Spinal cord (tissue), 10 donors: ENCODE measurements around the gene AURKAIP1. TPM values are rescaled to one million over a fixed set of nuclear protein-coding genes. Genes with fewer than 3 reads are reported as not detected.
"Not testable (repeated sequence)": the region's sequence is repeated elsewhere in the genome, so short reads cannot be mapped to it uniquely, and the experiment has no call there.

Experiments used
- DNase-seq, 6 donors: peaks; one replicate each; pipeline versions ENCODE4 v3.0.0 to v3.0.0-alpha.2; 2013 to 2015; ENCODE audit warnings: low spot score in 6 of 6, low read depth in 4 of 6
- H3K27ac ChIP-seq: one replicate; pipeline ENCODE4 v1.5.1; 2013; ENCODE audit warnings: low read depth, low read length, control low read depth
- H3K27me3 ChIP-seq: one replicate; pipeline ENCODE4 v1.6.1; 2013; ENCODE audit warnings: low read length; ENCODE audit not compliant: control insufficient read depth, insufficient read depth
- H3K36me3 ChIP-seq: one replicate; pipeline ENCODE4 v1.6.1; 2013; ENCODE audit warnings: low read length; ENCODE audit not compliant: control insufficient read depth, insufficient read depth
- H3K4me1 ChIP-seq: one replicate; pipeline ENCODE4 v1.6.1; 2013; ENCODE audit warnings: low read length; ENCODE audit not compliant: control insufficient read depth, insufficient read depth
- H3K4me3 ChIP-seq: one replicate; pipeline ENCODE4 v1.5.1; 2013; ENCODE audit warnings: low read depth, low read length, control low read depth
- H3K9me3 ChIP-seq: one replicate; pipeline ENCODE4 v1.6.1; 2013; ENCODE audit warnings: low read length; ENCODE audit not compliant: control insufficient read depth, insufficient read depth
- WGBS: methylation state at CpG from one replicate; pipeline ENCODE4 v1.1.5; 2013; ENCODE audit warnings: missing lambda C conversion rate; ENCODE audit not compliant: insufficient coverage; 5-methylcytosine and 5-hydroxymethylcytosine counted together
- polyA plus RNA-seq, 2 donors: library from polyadenylated mRNA; unstranded; fragments of 120-200 nt; gene quantifications; one replicate each; pipeline ENCODE4 v1.2.1, GENCODE V29; 2013; ENCODE audit not compliant: insufficient read length in 2 of 2
- total RNA-seq, 2 donors: library from RNA; depleted of rRNA in 1 of 2; stranded (reverse); fragments of 120-200 nt in 1 of 2; fragments of >200 nt in 1 of 2; gene quantifications; one replicate each; pipeline versions ENCODE4 v1.2.3 to v1.2.4, GENCODE V29; 2013 to 2014
- donor health status: healthy.

AURKAIP1 gene
- total and polyA plus RNA-seq, 4 donors: 41.4 to 130 (median 115) TPM

DNA sequence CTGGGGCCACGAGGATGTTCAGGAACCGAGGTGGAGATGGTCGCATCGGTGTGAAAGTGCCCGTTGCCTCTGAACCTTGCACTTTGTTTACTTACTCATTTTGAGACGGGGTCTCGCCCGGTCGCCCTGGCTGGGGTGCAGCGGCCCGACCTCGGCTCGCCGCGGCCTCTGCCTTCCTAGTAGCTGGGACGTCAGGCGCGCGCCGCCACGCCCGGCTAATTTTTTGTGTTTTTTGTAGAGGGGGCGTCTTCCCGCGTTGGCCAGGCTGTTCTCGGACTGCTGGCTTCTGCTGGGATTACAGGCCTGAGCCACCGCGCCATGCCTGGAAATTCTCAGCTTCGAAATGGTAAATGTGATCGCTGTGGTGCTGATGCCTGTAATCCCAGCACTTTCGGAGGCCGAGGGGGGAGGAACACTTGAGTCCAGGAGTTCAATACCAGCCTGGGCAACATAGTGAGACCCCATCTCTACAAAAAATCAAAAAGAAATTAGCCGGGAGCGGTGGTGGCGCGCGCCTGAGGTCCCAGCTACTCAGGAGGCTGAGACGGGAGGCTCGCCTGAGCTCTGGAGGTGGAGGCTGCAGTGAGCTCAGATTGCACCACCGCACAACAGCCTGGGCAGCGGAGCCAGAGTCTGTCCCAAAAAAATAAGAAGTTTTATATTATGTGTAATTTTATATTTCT is 32.8 kb upstream of the AURKAIP1 start:
- H3K27me3 ChIP-seq: no peaks in the 10 kb centered on the region
- peaks cover 45% of the 10 kb centered on the region for H3K36me3 ChIP-seq
- H3K4me3 ChIP-seq: peak overlapping the region; percentile 72
- no peak overlapping the region for H3K27ac ChIP-seq
- 4% methylated on average over 34 of the region's 41 CpGs for WGBS
- no peak for DNase-seq
- H3K9me3 ChIP-seq: no peaks in the 10 kb centered on the region
- H3K4me1 ChIP-seq: peaks cover 36% of the 10 kb centered on the region

DNA sequence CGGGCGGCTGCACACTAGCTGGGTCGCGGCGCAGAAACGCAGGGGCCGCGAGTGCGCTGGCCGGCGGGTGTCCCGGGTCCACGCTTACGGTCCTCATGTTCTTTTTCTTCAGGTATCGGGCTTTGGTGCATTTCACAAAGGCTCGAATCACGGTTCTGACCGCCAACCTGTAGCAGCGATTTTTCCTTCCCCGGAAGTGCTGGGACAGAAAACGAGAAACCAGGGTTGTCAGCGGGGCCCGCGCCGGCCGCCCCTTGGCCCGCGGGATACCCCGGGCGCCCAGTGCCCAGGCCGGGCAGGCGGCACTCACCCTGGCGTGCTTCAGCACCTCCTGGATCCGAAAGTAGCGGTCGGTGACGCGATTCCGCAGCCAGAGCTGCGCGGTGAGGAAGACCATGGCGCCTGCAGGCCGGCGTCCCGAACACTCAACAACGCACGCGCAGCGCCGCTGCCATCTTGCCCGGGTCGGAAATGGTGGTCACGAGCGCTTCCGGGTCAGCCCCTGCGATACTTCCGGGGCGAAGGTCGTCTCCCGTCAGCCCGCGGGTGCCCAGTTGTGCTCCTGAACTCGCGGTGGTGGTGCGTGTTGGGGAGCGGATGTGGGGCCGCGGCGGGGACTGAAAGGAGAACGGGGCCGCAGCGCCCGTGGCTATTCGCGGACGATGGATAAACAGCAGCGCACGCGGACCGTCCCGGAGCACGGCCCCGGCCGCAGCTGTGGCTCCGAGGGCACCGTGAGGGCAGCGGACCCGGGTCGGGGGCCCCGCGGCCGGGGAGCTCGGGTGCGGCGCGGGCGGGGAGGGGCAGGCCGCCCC is 32.0 kb upstream of the AURKAIP1 start, which contains the start of gene MRPL20:
Gene MRPL20 (minus strand): TSS at position 473 of the 815 bp plus-strand sequence. CDS start 76 bp downstream, at position 397.
- WGBS: under 1% methylated on average over 98 of the region's 98 CpGs
- peak; percentile 81 to 98 (median 90) for DNase-seq
- H3K4me3 ChIP-seq: peak within 1 kb of the TSS; percentile 72
- no peaks in the 10 kb centered on the region for H3K9me3 ChIP-seq
- no peaks in the 10 kb centered on the region for H3K27me3 ChIP-seq
- peaks cover 52% of the 10 kb centered on the region for H3K36me3 ChIP-seq
- H3K4me1 ChIP-seq: peaks cover 36% of the 10 kb centered on the region
- H3K27ac ChIP-seq: peak within 1 kb of the TSS; percentile 57

- Histone ChIP-seq H3K4me1 (peaks cover 39% of the 10 kb centered on the region), H3K27me3 (no peaks in the 10 kb centered on the region), H3K9me3 (no peaks in the 10 kb centered on the region), H3K36me3 (peaks cover 59% of the 10 kb centered on the region), H3K27ac (no peak overlapping the region), H3K4me3 (peak overlapping the region; percentile 72)
- 40% methylated on average over 42 of the region's 43 CpGs for WGBS
- DNase-seq: no peak
These were observed 31.3 kb upstream of the AURKAIP1 start for GRCh38 chr1:1406101-1406820.

DNA sequence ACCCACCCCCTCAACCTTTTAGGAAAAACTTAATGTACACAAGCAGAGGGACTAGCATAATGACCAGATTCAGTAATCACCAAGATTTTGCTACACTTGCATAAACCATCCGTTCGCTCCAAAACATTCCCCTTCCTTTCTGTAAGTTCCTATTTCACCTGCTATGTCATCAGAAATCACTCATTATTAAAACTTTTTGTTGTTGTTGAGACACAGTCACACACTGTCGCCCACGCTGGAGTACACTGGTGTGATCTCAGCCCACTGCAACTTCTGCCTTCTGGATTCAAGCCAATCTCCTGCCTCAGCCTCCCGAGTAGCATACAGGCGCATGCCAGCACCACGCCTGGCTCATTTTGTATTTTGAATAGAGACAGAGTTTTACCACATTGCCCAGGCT is 28.6 kb upstream of the AURKAIP1 start:
- no peak for DNase-seq
- Histone ChIP-seq H3K27ac (no peak overlapping the region), H3K4me1 (peaks cover 46% of the 10 kb centered on the region), H3K36me3 (peaks cover 65% of the 10 kb centered on the region), H3K9me3 (no peaks in the 10 kb centered on the region), H3K4me3 (no peak overlapping the region), H3K27me3 (no peaks in the 10 kb centered on the region)
- WGBS: 84% methylated on average over 7 of the region's 7 CpGs

GRCh38 chr1:1402901-1403392 is 27.9 kb upstream of the AURKAIP1 start:
- H3K27me3 ChIP-seq, DNase-seq, H3K9me3 ChIP-seq, H3K27ac ChIP-seq, H3K4me3 ChIP-seq: not testable (repeated sequence)
- H3K36me3 ChIP-seq: peaks cover 68% of the 10 kb centered on the region
- 85% methylated on average over 5 of the region's 9 CpGs for WGBS
- H3K4me1 ChIP-seq: peaks cover 48% of the 10 kb centered on the region

DNA sequence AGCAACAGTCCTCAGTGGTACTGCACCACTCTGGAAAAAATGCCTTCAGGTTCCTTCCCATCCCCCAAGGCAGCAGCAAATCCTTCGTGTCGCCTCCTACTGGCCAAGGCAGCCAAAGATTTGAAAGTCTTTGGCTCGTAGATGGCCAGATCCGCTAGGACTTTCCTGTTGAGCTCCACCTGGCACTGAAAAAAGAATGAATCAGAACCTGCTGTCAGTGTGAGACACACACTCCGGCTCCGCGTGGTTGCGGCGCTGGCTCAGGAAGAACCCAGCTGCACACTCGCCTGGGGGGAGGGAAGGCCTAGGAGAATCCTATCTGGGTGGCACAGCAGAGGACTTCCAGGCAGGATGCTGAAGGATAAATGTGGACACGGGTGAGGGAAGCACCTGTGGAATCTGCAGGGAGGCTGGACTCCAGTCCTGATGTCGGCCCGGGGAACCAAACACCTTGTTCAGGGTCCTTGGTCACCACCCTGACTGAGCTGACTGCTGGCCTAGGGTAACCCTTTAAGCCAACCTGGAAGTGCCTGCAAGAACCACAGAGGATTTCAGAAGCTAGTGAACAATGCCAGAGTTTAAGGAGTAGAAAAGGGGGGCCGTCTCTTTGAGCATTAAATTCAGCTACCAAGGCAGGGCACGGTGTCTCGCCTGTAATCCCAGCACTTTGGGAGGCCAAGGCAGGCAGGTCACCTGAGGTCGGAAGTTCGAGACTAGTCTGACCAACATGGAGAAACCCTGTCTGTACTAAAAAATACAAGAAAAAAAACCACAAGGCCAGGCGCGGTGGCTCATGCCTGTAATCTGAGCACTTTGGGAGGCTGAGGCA is 27.3 kb upstream of the AURKAIP1 start:
- no peak overlapping the region for H3K27ac ChIP-seq
- no peak for DNase-seq
- WGBS: 79% methylated on average over 18 of the region's 20 CpGs
- peaks cover 51% of the 10 kb centered on the region for H3K4me1 ChIP-seq
- peaks cover 75% of the 10 kb centered on the region for H3K36me3 ChIP-seq
- no peaks in the 10 kb centered on the region for H3K9me3 ChIP-seq
- H3K4me3 ChIP-seq: no peak overlapping the region
- no peaks in the 10 kb centered on the region for H3K27me3 ChIP-seq

DNA sequence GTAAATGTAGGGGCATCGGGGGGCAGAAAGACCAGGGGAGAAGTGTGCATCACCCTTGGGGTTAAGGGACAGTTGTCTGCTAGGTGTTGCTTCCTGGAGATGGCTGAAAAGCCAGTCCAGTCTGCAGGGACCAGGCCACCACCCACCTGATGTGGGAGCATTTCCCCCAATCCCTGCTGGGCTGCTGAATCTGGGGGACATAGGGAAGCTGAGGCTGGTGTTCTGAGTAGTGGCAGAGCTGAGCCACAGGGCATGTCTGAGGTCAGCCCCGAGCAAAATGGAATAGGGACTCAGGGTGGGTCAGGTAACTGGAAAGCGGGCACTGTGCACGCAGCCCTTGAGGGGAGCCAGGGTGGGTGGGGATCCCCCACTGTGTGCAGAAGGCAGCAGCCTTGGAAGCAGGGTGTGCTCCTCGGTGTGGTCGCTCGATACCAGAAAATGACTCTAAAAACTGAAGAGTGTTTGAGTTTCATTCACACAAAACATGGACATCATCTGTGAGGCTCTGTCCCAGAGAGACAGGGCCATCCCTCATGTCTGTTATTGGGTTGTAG is 26.5 kb upstream of the AURKAIP1 start:
- Histone ChIP-seq H3K4me3 (no peak overlapping the region), H3K27ac (no peak overlapping the region), H3K9me3 (no peaks in the 10 kb centered on the region), H3K27me3 (no peaks in the 10 kb centered on the region), H3K36me3 (peaks cover 79% of the 10 kb centered on the region), H3K4me1 (peaks cover 52% of the 10 kb centered on the region)
- 93% methylated on average over 3 of the region's 7 CpGs for WGBS
- DNase-seq: no peak

- WGBS: 91% methylated on average over 22 of the region's 22 CpGs
- Histone ChIP-seq H3K27ac (no peak overlapping the region), H3K27me3 (no peaks in the 10 kb centered on the region), H3K4me3 (peak overlapping the region; percentile 98), H3K36me3 (peaks cover 79% of the 10 kb centered on the region), H3K4me1 (peaks cover 45% of the 10 kb centered on the region), H3K9me3 (no peaks in the 10 kb centered on the region)
- DNase-seq: no peak
These were observed 25.8 kb upstream of the AURKAIP1 start for GRCh38 chr1:1400576-1401456.
